ENCODE data around the gene LGR6.

The LGR6 gene

GRCh38 chr1:202268032-202268431, 74.4 kb downstream of the LGR6 start:
- Histone ChIP-seq H3K9ac (ENCODE audit: low read length) (no peak overlapping the region), H3K36me3 (ENCODE audit: insufficient read depth, low read length) (no peaks in the 10 kb centered on the region), H3K4me1 (ENCODE audit: insufficient read depth, low read length, severe bottlenecking) (no peaks in the 10 kb centered on the region), H4K20me1 (ENCODE audit: insufficient read depth, low read length) (no peaks in the 10 kb centered on the region), H3K9me3 (ENCODE audit: low read length) (no peaks in the 10 kb centered on the region), H3K4me3 (ENCODE audit: low read depth, low read length, poor library complexity, severe bottlenecking) (no peak overlapping the region), H3K79me2 (ENCODE audit: insufficient read depth, low read length) (no peaks in the 10 kb centered on the region), H3K27ac (ENCODE audit: low read depth, low read length, poor library complexity, severe bottlenecking) (no peak overlapping the region), H3F3A (ENCODE audit: insufficient read depth, low read length) (no peaks in the 10 kb centered on the region), H3K9me2 (ENCODE audit: low read depth, low read length) (no peaks in the 10 kb centered on the region), H3K27me3 (ENCODE audit: insufficient read depth, low read length) (0 out of 2 replicates have a peak, but pooled peaks cover 4% of the 10 kb centered on the region), H3K4me2 (ENCODE audit: low read length) (no peak overlapping the region), H2AFZ (ENCODE audit: low read length) (no peak overlapping the region)
- TF ChIP-seq EZH2 (IDR thresholded peaks at IDR 0.05; ENCODE audit: borderline replicate concordance, low read length) (no peak), CTCF (IDR thresholded peaks at IDR 0.05; ENCODE audit: low read length) (no peak)

GRCh38 chr1:202268817-202269216, 75.2 kb downstream of the LGR6 start:
- no peak overlapping the region for H3K9ac ChIP-seq (ENCODE audit: low read length)
- 0 out of 2 replicates have a peak, but pooled peaks cover 4% of the 10 kb centered on the region for H3K27me3 ChIP-seq (ENCODE audit: insufficient read depth, low read length)

GRCh38 chr1:202270871-202271326, 77.3 kb downstream of the LGR6 start:
- TF ChIP-seq CTCF (IDR thresholded peaks at IDR 0.05; ENCODE audit: low read length), result no peak
- TF ChIP-seq EZH2 (IDR thresholded peaks at IDR 0.05; ENCODE audit: borderline replicate concordance, low read length), result no peak
- Histone ChIP-seq H3K4me2 (ENCODE audit: low read length) (no peak overlapping the region), H3K9ac (ENCODE audit: low read length) (no peak overlapping the region), H3F3A (ENCODE audit: insufficient read depth, low read length) (no peaks in the 10 kb centered on the region), H3K27ac (ENCODE audit: low read depth, low read length, poor library complexity, severe bottlenecking) (no peak overlapping the region), H2AFZ (ENCODE audit: low read length) (no peak overlapping the region), H3K9me3 (ENCODE audit: low read length) (no peaks in the 10 kb centered on the region), H3K79me2 (ENCODE audit: insufficient read depth, low read length) (no peaks in the 10 kb centered on the region), H3K36me3 (ENCODE audit: insufficient read depth, low read length) (no peaks in the 10 kb centered on the region), H4K20me1 (ENCODE audit: insufficient read depth, low read length) (no peaks in the 10 kb centered on the region), H3K9me2 (ENCODE audit: low read depth, low read length) (no peaks in the 10 kb centered on the region), H3K4me1 (ENCODE audit: insufficient read depth, low read length, severe bottlenecking) (no peaks in the 10 kb centered on the region), H3K27me3 (ENCODE audit: insufficient read depth, low read length) (peaks cover 4% of the 10 kb centered on the region; the same call in 1 of the 2 replicates), H3K4me3 (ENCODE audit: low read depth, low read length, poor library complexity, severe bottlenecking) (no peak overlapping the region)

More at GRCh38 chr1:202268817-202269216, 75.2 kb downstream of the LGR6 start:
- H3K36me3 ChIP-seq (ENCODE audit: insufficient read depth, low read length), result no peaks in the 10 kb centered on the region
- no peak overlapping the region for H3K27ac ChIP-seq (ENCODE audit: low read depth, low read length, poor library complexity, severe bottlenecking)
- no peak overlapping the region for H3K4me3 ChIP-seq (ENCODE audit: low read depth, low read length, poor library complexity, severe bottlenecking)
- H3K9me3 ChIP-seq (ENCODE audit: low read length), result no peaks in the 10 kb centered on the region
- H3F3A ChIP-seq (ENCODE audit: insufficient read depth, low read length), result no peaks in the 10 kb centered on the region
- H3K4me1 ChIP-seq (ENCODE audit: insufficient read depth, low read length, severe bottlenecking), result no peaks in the 10 kb centered on the region
- H3K9me2 ChIP-seq (ENCODE audit: low read depth, low read length), result no peaks in the 10 kb centered on the region
- no peaks in the 10 kb centered on the region for H4K20me1 ChIP-seq (ENCODE audit: insufficient read depth, low read length)
- H2AFZ ChIP-seq (ENCODE audit: low read length), result no peak overlapping the region
- TF ChIP-seq CTCF (IDR thresholded peaks at IDR 0.05; ENCODE audit: low read length), result no peak
- no peak for TF ChIP-seq EZH2 (IDR thresholded peaks at IDR 0.05; ENCODE audit: borderline replicate concordance, low read length)
- H3K4me2 ChIP-seq (ENCODE audit: low read length), result no peak overlapping the region
- no peaks in the 10 kb centered on the region for H3K79me2 ChIP-seq (ENCODE audit: insufficient read depth, low read length)

Data from OCI-LY1 (cell line).